ENCODE measurements around the gene FMR1NB. TPM values are rescaled to one million over a fixed set of nuclear protein-coding genes. Genes with fewer than 3 reads are reported as not detected.

FMR1NB gene
- total and polyA plus RNA-seq, 2 of the 4 experiments (the other 2 are of a cell fraction), result not detected

Small RNA genes within 50 kb of the gene (microRNA-seq; reads per million reads assigned to microRNA genes)
- not detected for gene RNA5SP524 (ENCODE audit: insufficient read depth, insufficient read length)

Small RNA genes within 50 kb of the gene (small RNA-seq; reads per million reads assigned to genes)
- 0 reads per million in 5 experiments for gene RNA5SP524

Other genes with a start within 250 kb of the FMR1NB start
- gene FMR1, start 69.4 kb upstream of the FMR1NB start, total RNA-seq (2012; rRNA removed), result 17.6 and 18.6 TPM in 2 replicates
- 8.2 and 12.2 TPM in 2 replicates for gene FMR1, start 69.4 kb upstream of the FMR1NB start, polyA plus RNA-seq (2012; rRNA removed)

Data from IMR-90 (cell line).